Caco-2 (cell line): Measurements from ENCODE around the gene HPCA. TPM values are rescaled to one million over a fixed set of nuclear protein-coding genes. Genes with fewer than 3 reads are reported as not detected.

Experiments used
- BruUV-seq: library from RNA; stranded (reverse); fragments of 400-500 nt; replicated peaks from 2 replicates; lab custom pipeline; 2021; lab: Mats Ljungman, UMichigan
- CTCF ChIA-PET: fragments of 300-600 bp; sonication (Branson Sonifier 250); formaldehyde crosslinking; loops from one replicate; lab custom pipeline; 2022; ENCODE audit warnings: antibody characterized with exemption; lab: Charles Lee
- POLR2A ChIA-PET: fragments of 300-600 bp; sonication (Branson Sonifier 250); formaldehyde crosslinking; loops from one replicate; lab custom pipeline; 2022; ENCODE audit warnings: antibody characterized with exemption; lab: Charles Lee
- DNase-seq, 2 experiments: peaks; one replicate each; pipeline versions ENCODE4 v3.0.0 to v3.0.0-alpha.2; 2020 to 2022
- H3K27me3 ChIP-seq: replicated peaks from 2 replicates; pipeline ENCODE4 v1.6.0; 2011; ENCODE audit warnings: low read length; ENCODE audit not compliant: control insufficient read depth, insufficient read depth
- H3K36me3 ChIP-seq: 2 replicates; pipeline ENCODE4 v1.5.1; 2011; ENCODE audit warnings: low read length; ENCODE audit not compliant: control insufficient read depth, insufficient read depth
- H3K4me1 ChIP-seq: fragments of 250-450 bp; sonication (Bioruptor Pico); 2 replicates; pipeline ENCODE4 v1.5.1; 2020; ENCODE audit warnings: mild to moderate bottlenecking
- H3K4me3 ChIP-seq: 2 replicates; pipeline ENCODE4 v1.5.1; 2011; ENCODE audit warnings: low read depth, mild to moderate bottlenecking, control low read depth, low read length
- H3K9me3 ChIP-seq: fragments of 250-450 bp; sonication (Bioruptor Pico); 2 replicates; pipeline ENCODE4 v1.5.1; 2020; ENCODE audit warnings: mild to moderate bottlenecking, moderate library complexity
- H3K27ac Mint-ChIP-seq: one replicate; pipeline ENCODE4 v1.8.0; 2022; ENCODE audit warnings: mixed read lengths; ENCODE audit not compliant: unreplicated experiment
- H3K27me3 Mint-ChIP-seq: one replicate; pipeline ENCODE4 v1.8.0; 2022; ENCODE audit warnings: mixed read lengths; ENCODE audit not compliant: insufficient read depth, unreplicated experiment
- H3K36me3 Mint-ChIP-seq: one replicate; pipeline ENCODE4 v1.8.0; 2022; ENCODE audit warnings: mild to moderate bottlenecking, mixed read lengths; ENCODE audit not compliant: insufficient read depth, unreplicated experiment
- H3K4me1 Mint-ChIP-seq: one replicate; pipeline ENCODE4 v1.8.0; 2022; ENCODE audit warnings: low read depth, mixed read lengths; ENCODE audit not compliant: unreplicated experiment
- H3K4me3 Mint-ChIP-seq: one replicate; pipeline ENCODE4 v1.8.0; 2022; ENCODE audit warnings: mild to moderate bottlenecking, moderate library complexity, mixed read lengths; ENCODE audit not compliant: unreplicated experiment
- H3K9me3 Mint-ChIP-seq: one replicate; pipeline ENCODE4 v1.8.0; 2022; ENCODE audit warnings: mixed read lengths; ENCODE audit not compliant: unreplicated experiment
- intact Hi-C: fragments of 100-400 bp; cut with micrococcal nuclease; formaldehyde crosslinking; loops from one replicate; pipeline ENCODE4 v1.10.0; 2022; ENCODE audit not compliant: unreplicated experiment
- total RNA-seq: library from RNA; stranded (reverse); gene quantifications from 2 replicates; pipeline ENCODE4 v1.2.3, GENCODE V29; 2022
- TF ChIP-seq, protein P1 (sequence below), 2 experiments: fragments of 200-600 bp in 1 of 2; IDR thresholded peaks; 1 replicate in 1 of 2; 2 replicates in 1 of 2; pipeline versions ENCODE4 v1.5.1 to v1.8.0; 2011 to 2022; ENCODE audit warnings: antibody characterized with exemption in 1 of 2, control low read depth in 1 of 2, inconsistent platforms in 1 of 2, low read depth in 1 of 2, low read length in 1 of 2, mild to moderate bottlenecking in 1 of 2, moderate library complexity in 1 of 2; ENCODE audit not compliant: insufficient read depth in 1 of 2, severe bottlenecking in 1 of 2, unreplicated experiment in 1 of 2

Gene HPCA
- total RNA-seq, 1 experiment from 2014 or later: not detected

DNA sequence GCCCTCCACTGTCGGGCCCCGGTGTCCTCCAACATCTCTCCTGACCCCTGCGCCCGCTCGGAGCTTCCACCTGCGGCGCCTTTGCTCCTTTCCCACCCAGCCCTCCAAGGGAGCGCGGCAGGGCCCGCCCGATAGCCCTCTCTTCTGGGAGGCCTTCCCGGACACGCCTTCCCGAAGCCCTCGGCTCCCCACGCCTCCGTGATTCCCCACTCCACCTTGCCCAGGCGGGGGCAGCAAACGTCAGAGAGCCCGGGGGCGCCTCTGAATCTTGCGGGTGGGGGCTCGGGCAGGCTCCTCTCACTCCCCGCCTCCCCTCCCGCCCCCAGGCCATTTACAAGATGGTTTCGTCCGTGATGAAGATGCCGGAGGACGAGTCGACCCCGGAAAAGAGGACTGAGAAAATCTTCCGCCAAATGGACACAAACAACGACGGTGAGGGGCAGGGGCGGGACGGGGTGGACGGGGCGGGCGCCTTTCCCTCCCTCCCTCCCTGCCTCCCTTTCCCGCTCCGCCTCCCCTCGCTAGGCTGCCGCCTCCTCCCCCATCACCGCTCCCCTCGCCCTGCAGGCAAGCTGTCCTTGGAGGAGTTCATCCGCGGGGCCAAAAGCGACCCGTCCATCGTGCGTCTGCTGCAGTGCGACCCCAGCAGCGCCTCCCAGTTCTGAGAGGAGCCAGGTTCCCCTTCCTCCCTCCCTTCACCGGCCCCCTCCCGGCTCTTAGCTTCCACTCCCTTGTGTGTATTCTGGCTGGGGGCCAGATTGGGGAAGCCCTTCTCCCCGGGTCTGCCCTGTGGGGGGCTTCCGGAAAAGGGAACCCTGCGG is 7.1 kb downstream of the HPCA start:
- CTCF ChIA-PET: interaction anchor here (0.8 to 1.0 kb wide), 2 partner anchors 14 to 32 kb away, joined by 3 read pairs; no protein-coding TSS in a partner anchor
- intact Hi-C loops: no loop called here
- H3K36me3 Mint-ChIP-seq: peaks cover 6% of the 10 kb centered on the region
- H3K4me1 ChIP-seq: no peaks in the 10 kb centered on the region
- peaks cover 8% of the 10 kb centered on the region for H3K4me1 Mint-ChIP-seq
- no peaks in the 10 kb centered on the region for H3K9me3 Mint-ChIP-seq
- no peaks in the 10 kb centered on the region for H3K9me3 ChIP-seq
- BruUV-seq: no TSS peak
- peak in 1 of 2 experiments; percentile 36 for DNase-seq
- no peaks in the 10 kb centered on the region for H3K27me3 ChIP-seq
- peak overlapping the region; percentile 35 for H3K4me3 ChIP-seq
- TF ChIP-seq, protein P1, sequence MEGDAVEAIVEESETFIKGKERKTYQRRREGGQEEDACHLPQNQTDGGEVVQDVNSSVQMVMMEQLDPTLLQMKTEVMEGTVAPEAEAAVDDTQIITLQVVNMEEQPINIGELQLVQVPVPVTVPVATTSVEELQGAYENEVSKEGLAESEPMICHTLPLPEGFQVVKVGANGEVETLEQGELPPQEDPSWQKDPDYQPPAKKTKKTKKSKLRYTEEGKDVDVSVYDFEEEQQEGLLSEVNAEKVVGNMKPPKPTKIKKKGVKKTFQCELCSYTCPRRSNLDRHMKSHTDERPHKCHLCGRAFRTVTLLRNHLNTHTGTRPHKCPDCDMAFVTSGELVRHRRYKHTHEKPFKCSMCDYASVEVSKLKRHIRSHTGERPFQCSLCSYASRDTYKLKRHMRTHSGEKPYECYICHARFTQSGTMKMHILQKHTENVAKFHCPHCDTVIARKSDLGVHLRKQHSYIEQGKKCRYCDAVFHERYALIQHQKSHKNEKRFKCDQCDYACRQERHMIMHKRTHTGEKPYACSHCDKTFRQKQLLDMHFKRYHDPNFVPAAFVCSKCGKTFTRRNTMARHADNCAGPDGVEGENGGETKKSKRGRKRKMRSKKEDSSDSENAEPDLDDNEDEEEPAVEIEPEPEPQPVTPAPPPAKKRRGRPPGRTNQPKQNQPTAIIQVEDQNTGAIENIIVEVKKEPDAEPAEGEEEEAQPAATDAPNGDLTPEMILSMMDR (IDR thresholded peaks at IDR 0.05; ENCODE audit: insufficient read depth in 1 of 2, low read depth in 1 of 2, low read length in 1 of 2, severe bottlenecking in 1 of 2, unreplicated experiment in 1 of 2): peak in 1 of 2 experiments; percentile 37
- H3K27me3 Mint-ChIP-seq: no peaks in the 10 kb centered on the region
- POLR2A ChIA-PET: interaction anchor here (0.5 kb wide), 1 partner anchor 77 kb away, joined by 3 read pairs; no protein-coding TSS in a partner anchor
- H3K4me3 Mint-ChIP-seq: peak overlapping the region; percentile 73
- H3K27ac Mint-ChIP-seq: no peak overlapping the region
- H3K36me3 ChIP-seq: no peaks in the 10 kb centered on the region

DNA sequence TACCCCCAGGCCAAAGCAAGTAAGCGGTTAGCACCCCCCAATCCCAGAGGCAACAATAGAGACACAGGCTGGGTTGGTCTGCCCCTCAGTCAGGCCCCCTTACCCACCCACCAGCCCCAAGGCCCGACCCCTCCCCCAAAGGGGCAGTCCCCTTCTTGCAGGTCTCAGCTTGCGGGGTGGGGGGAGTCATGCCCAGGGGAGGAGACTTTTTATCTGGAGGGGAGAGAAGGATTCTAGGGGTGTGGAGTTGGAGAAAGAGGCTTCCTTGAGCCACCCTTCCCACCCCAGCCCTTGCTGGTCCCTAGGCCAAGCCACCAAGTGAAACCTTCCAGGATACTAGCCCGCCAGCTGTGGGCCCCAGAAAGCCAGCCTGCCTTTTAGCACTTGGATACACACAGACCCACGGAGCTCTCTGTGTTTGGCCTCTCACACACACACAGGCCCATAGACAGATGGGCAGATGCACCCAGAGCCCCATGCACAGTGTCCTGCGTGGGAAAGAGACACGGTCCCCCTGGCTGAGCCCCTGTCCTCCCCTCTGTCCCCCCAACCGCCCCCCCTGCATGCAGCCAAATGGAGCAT is 7.8 kb downstream of the HPCA start:
- peaks cover 6% of the 10 kb centered on the region for H3K36me3 Mint-ChIP-seq
- TF ChIP-seq, protein P1 (IDR thresholded peaks at IDR 0.05; ENCODE audit: insufficient read depth in 1 of 2, low read depth in 1 of 2, low read length in 1 of 2, severe bottlenecking in 1 of 2, unreplicated experiment in 1 of 2): no peak
- H3K27me3 ChIP-seq: no peaks in the 10 kb centered on the region
- H3K36me3 ChIP-seq: no peaks in the 10 kb centered on the region
- H3K4me3 ChIP-seq: no peak overlapping the region
- no peaks in the 10 kb centered on the region for H3K4me1 ChIP-seq
- BruUV-seq: no TSS peak
- CTCF ChIA-PET: no interaction called here
- no peak overlapping the region for H3K27ac Mint-ChIP-seq
- no peak for DNase-seq
- intact Hi-C loops: no loop called here
- no peaks in the 10 kb centered on the region for H3K9me3 ChIP-seq
- peak overlapping the region; percentile 73 for H3K4me3 Mint-ChIP-seq
- no peaks in the 10 kb centered on the region for H3K9me3 Mint-ChIP-seq
- POLR2A ChIA-PET: no interaction called here
- H3K4me1 Mint-ChIP-seq: peaks cover 8% of the 10 kb centered on the region
- no peaks in the 10 kb centered on the region for H3K27me3 Mint-ChIP-seq

DNA sequence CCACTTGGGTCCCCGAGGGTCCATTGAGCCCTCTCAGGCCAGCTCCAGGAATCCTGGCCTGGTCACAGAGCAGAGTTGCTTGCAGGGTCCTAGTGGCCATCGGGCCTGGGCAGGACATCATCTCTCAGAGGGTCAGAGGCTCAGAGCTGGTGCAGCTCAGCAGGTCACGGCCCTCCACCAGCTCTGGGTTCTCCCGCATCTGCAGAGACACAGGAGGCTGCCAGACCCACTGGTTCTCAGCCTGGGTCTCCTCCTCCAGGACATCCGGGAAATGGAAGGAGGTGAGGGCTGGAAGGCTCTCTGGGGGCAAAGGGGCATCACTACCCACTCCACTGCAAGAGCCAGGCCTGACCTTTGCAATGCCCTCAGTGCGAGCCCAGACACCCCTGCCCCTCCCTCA is 8.4 kb downstream of the HPCA start:
- Histone ChIP-seq H3K9me3 (no peaks in the 10 kb centered on the region), H3K4me1 (no peaks in the 10 kb centered on the region), H3K36me3 (no peaks in the 10 kb centered on the region), H3K4me3 (no peak overlapping the region), H3K27me3 (no peaks in the 10 kb centered on the region)
- BruUV-seq: no TSS peak
- no peak for DNase-seq
- Mint-ChIP-seq H3K27me3 (no peaks in the 10 kb centered on the region), H3K4me3 (no peak overlapping the region), H3K9me3 (no peaks in the 10 kb centered on the region), H3K36me3 (peaks cover 6% of the 10 kb centered on the region), H3K4me1 (peaks cover 8% of the 10 kb centered on the region), H3K27ac (no peak overlapping the region)
- ChIA-PET POLR2A (no interaction called here), CTCF (no interaction called here)
- TF ChIP-seq, protein P1 (IDR thresholded peaks at IDR 0.05; ENCODE audit: insufficient read depth in 1 of 2, low read depth in 1 of 2, low read length in 1 of 2, severe bottlenecking in 1 of 2, unreplicated experiment in 1 of 2): no peak
- intact Hi-C loops: no loop called here
